WI38 (cell line): ENCODE results near the gene JAKMIP2.

Experiments
- H3K4me3 ChIP-seq: 2 replicates; pipeline ENCODE4 v1.5.1; 2011; ENCODE audit warnings: low read depth, mild to moderate bottlenecking, control low read depth, low read length
- TF ChIP-seq, protein P1 (sequence below): IDR thresholded peaks from 2 replicates; pipeline ENCODE4 v1.5.1; 2012; ENCODE audit warnings: low read depth, mild to moderate bottlenecking, control low read depth, low read length

Gene JAKMIP2

GRCh38 chr5:147544556-147544955, 238.0 kb downstream of the JAKMIP2 start:
- H3K4me3 ChIP-seq: no peak overlapping the region

DNA sequence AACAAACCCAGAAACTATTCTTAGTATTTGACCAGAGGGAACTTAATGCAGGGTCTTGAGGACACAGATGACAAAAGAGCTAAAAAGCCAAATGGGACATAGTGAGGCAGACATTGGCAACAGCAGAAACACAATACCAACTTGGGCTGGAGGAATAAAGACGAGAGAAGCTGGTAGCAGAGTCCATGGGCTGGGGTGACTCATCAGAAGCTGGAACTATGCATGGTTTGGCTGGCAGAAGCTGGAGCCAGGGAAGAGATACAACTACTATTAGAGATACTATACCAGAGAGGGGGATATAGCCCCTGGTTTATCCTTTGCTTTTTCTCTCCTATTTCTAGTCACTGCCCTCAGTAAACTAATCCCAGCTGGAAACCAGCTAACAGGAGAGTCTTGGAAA, 243.5 kb downstream of the JAKMIP2 start:
- H3K4me3 ChIP-seq: no peak overlapping the region
- TF ChIP-seq, protein P1, sequence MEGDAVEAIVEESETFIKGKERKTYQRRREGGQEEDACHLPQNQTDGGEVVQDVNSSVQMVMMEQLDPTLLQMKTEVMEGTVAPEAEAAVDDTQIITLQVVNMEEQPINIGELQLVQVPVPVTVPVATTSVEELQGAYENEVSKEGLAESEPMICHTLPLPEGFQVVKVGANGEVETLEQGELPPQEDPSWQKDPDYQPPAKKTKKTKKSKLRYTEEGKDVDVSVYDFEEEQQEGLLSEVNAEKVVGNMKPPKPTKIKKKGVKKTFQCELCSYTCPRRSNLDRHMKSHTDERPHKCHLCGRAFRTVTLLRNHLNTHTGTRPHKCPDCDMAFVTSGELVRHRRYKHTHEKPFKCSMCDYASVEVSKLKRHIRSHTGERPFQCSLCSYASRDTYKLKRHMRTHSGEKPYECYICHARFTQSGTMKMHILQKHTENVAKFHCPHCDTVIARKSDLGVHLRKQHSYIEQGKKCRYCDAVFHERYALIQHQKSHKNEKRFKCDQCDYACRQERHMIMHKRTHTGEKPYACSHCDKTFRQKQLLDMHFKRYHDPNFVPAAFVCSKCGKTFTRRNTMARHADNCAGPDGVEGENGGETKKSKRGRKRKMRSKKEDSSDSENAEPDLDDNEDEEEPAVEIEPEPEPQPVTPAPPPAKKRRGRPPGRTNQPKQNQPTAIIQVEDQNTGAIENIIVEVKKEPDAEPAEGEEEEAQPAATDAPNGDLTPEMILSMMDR: no peak

More at GRCh38 chr5:147544556-147544955, 238.0 kb downstream of the JAKMIP2 start:
- TF ChIP-seq, protein P1: no peak

- no peak overlapping the region for H3K4me3 ChIP-seq
- TF ChIP-seq, protein P1: no peak
These were observed 244.3 kb downstream of the JAKMIP2 start for GRCh38 chr5:147538236-147538635.
